Stimulated activated CD4-positive, alpha-beta T cell treated with anti-CD3 and anti-CD28 coated beads, Interleukin-1b, Interleukin-23, amount 100 ng/mL, for 4 hours (primary cell): ENCODE results near the gene PCCB.
"Not testable (repeated sequence)": the region's sequence is repeated elsewhere in the genome, so short reads cannot be mapped to it uniquely, and the experiment has no call there.

Source experiments
- DNase-seq, 2 donors: peaks; one replicate each; pipeline ENCODE4 v3.0.0-alpha.2; 2020; ENCODE audit warnings: low read depth in 2 of 2

Gene PCCB

GRCh38 chr3:136326316-136326715 lies 76.2 kb downstream of the PCCB start:
- no peak for DNase-seq

- no peak for DNase-seq
Measured at GRCh38 chr3:136327671-136328070, 77.5 kb downstream of the PCCB start.

- DNase-seq, result no peak
Measured at GRCh38 chr3:136329593-136329992, 79.5 kb downstream of the PCCB start.

- DNase-seq, result no peak
Measured at GRCh38 chr3:136330900-136331299, 80.8 kb downstream of the PCCB start.

- no peak for DNase-seq
Measured at GRCh38 chr3:136332302-136332701, 82.2 kb downstream of the PCCB start.

GRCh38 chr3:136332776-136333175 lies 82.6 kb downstream of the PCCB start:
- DNase-seq, result no peak

- no peak for DNase-seq
Measured at GRCh38 chr3:136334209-136334608, 84.1 kb downstream of the PCCB start.

- not testable (repeated sequence) for DNase-seq
Measured at GRCh38 chr3:136334726-136335125, 84.6 kb downstream of the PCCB start.

- DNase-seq, result no peak
Measured at GRCh38 chr3:136336329-136337100, 86.4 kb downstream of the PCCB start.

- no peak for DNase-seq
Measured at GRCh38 chr3:136343446-136343845, 93.3 kb downstream of the PCCB start.

- no peak for DNase-seq
Measured at GRCh38 chr3:136343873-136344555, 93.9 kb downstream of the PCCB start.

- no peak for DNase-seq
Measured at GRCh38 chr3:136346486-136346885, 96.3 kb downstream of the PCCB start.

- no peak for DNase-seq
Measured at GRCh38 chr3:136350132-136350531, 100.0 kb downstream of the PCCB start.

- DNase-seq, result no peak
Measured at GRCh38 chr3:136350557-136350956, 100.4 kb downstream of the PCCB start.

GRCh38 chr3:136351351-136351750 lies 101.2 kb downstream of the PCCB start:
- no peak for DNase-seq

GRCh38 chr3:136351905-136352304 lies 101.8 kb downstream of the PCCB start:
- DNase-seq, result no peak

GRCh38 chr3:136353461-136353860 lies 103.3 kb downstream of the PCCB start:
- no peak for DNase-seq

- no peak for DNase-seq
Measured at GRCh38 chr3:136366289-136366688, 116.1 kb downstream of the PCCB start.

GRCh38 chr3:136375800-136376199 lies 125.7 kb downstream of the PCCB start:
- not testable (repeated sequence) for DNase-seq

GRCh38 chr3:136377508-136377907 lies 127.4 kb downstream of the PCCB start:
- no peak for DNase-seq

- DNase-seq, result no peak
Measured at GRCh38 chr3:136378011-136378410, 127.9 kb downstream of the PCCB start.
